NT2/D1 (cell line): ENCODE results near the gene PTPRN2.

ENCODE experiments used
- DNase-seq: peaks from one replicate; pipeline ENCODE4 v3.0.0-alpha.2; 2011; ENCODE audit warnings: low read depth, low spot score
- H3K27me3 ChIP-seq: 2 replicates; pipeline ENCODE4 v1.6.0; 2011; ENCODE audit warnings: mild to moderate bottlenecking; ENCODE audit not compliant: insufficient read length, insufficient read depth
- H3K36me3 ChIP-seq: 2 replicates; pipeline ENCODE4 v1.6.1; 2011; ENCODE audit warnings: mild to moderate bottlenecking, low read length, mixed read lengths; ENCODE audit not compliant: insufficient read depth, insufficient read length
- H3K4me1 ChIP-seq: 2 replicates; pipeline ENCODE4 v1.5.1; 2011; ENCODE audit not compliant: insufficient read depth, insufficient read length
- H3K4me3 ChIP-seq: 2 replicates; pipeline ENCODE4 v1.5.1; 2011; ENCODE audit warnings: low read depth; ENCODE audit not compliant: insufficient read length
- H3K9ac ChIP-seq: 2 replicates; pipeline ENCODE4 v1.6.0; 2011; ENCODE audit warnings: low read depth; ENCODE audit not compliant: insufficient read length
- H3K9me3 ChIP-seq: 2 replicates; pipeline ENCODE4 v1.5.1; 2011; ENCODE audit warnings: mild to moderate bottlenecking, low read length; ENCODE audit not compliant: insufficient read depth
- SUZ12 ChIP-seq: IDR thresholded peaks from 2 replicates; pipeline ENCODE4 v1.6.1; 2011; ENCODE audit not compliant: insufficient read length, insufficient read depth; ENCODE audit errors: extremely low read depth
- YY1 ChIP-seq: IDR thresholded peaks from 2 replicates; pipeline ENCODE4 v1.6.1; 2011; ENCODE audit not compliant: insufficient read length, insufficient read depth
- ZNF274 ChIP-seq: IDR thresholded peaks from 2 replicates; pipeline ENCODE4 v1.6.1; 2011; ENCODE audit warnings: mild to moderate bottlenecking, low read depth, low read length

The PTPRN2 gene

DNA sequence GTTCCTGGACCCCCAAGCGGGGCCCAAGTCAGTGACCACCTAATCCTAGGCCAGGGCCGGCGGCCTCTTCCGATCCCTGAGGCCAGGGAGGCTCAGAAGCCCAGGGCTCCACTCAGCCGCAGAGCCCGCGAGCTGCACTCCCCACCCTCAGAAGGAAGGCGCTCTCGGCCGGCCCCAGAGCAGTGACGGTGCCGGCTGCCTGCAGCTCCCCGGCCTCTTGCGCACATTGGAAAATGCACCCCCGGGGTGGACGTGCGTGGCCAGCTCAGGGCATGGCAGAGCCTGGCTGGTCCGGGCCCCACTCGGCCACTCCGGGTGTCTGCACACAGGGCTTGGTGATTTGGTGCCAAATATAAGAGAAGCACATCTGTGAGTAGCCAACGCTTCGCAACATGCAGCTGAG, 269.1 kb downstream of the PTPRN2 start:
- H3K9ac ChIP-seq = peak overlapping the region; percentile 74
- peaks cover 14% of the 10 kb centered on the region for H3K4me1 ChIP-seq
- peaks cover 11% of the 10 kb centered on the region; the same call in 1 of the 2 replicates for H3K9me3 ChIP-seq
- peak overlapping the region; percentile 21 for H3K4me3 ChIP-seq
- TF ChIP-seq ZNF274 (no peak), YY1 (no peak), SUZ12 (no peak)
- peaks cover 45% of the 10 kb centered on the region for H3K27me3 ChIP-seq
- no peak for DNase-seq
- H3K36me3 ChIP-seq = no peaks in the 10 kb centered on the region

GRCh38 chr7:158317238-158318205, 270.1 kb downstream of the PTPRN2 start:
- TF ChIP-seq SUZ12 = no peak
- TF ChIP-seq YY1 = no peak
- no peak for TF ChIP-seq ZNF274
- DNase-seq = peak; percentile 85
- Histone ChIP-seq H3K36me3 (no peaks in the 10 kb centered on the region), H3K4me3 (peak overlapping the region; percentile 16), H3K9me3 (peaks cover 14% of the 10 kb centered on the region; the same call in 1 of the 2 replicates), H3K9ac (peak overlapping the region; percentile 74), H3K4me1 (peaks cover 10% of the 10 kb centered on the region), H3K27me3 (peaks cover 41% of the 10 kb centered on the region)

GRCh38 chr7:158316466-158317031, 271.1 kb downstream of the PTPRN2 start:
- Histone ChIP-seq H3K9me3 (peaks cover 19% of the 10 kb centered on the region; the same call in 1 of the 2 replicates), H3K36me3 (no peaks in the 10 kb centered on the region), H3K4me1 (peaks cover 10% of the 10 kb centered on the region), H3K27me3 (peaks cover 36% of the 10 kb centered on the region), H3K4me3 (no peak overlapping the region), H3K9ac (peak overlapping the region; percentile 32)
- no peak for DNase-seq
- no peak for TF ChIP-seq SUZ12
- TF ChIP-seq YY1 = no peak
- TF ChIP-seq ZNF274 = no peak

DNA sequence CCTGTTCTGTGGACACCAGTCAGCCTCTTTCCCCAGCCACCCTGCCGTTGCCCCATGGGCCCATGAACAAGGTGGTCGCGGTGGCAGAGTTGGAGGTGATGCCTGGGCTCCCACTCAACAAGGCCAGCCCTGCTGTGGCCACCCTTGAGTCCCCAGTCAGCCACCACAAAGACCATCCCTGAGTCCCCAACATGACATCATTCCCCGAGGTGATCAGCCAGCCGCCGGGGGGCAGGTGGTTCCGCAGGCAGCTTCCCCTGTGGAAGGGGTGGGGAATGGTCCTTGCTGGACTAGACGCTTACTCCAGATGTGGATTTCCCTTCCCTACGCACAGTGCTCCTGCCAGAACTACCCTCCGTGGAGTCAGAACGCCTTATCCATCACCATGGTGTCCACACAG, 271.7 kb downstream of the PTPRN2 start:
- Histone ChIP-seq H3K4me3 (no peak overlapping the region), H3K27me3 (peaks cover 33% of the 10 kb centered on the region), H3K4me1 (peaks cover 10% of the 10 kb centered on the region), H3K9me3 (peaks cover 19% of the 10 kb centered on the region; the same call in 1 of the 2 replicates), H3K36me3 (no peaks in the 10 kb centered on the region), H3K9ac (no peak overlapping the region)
- no peak for TF ChIP-seq SUZ12
- TF ChIP-seq ZNF274 = no peak
- TF ChIP-seq YY1 = no peak
- DNase-seq = no peak

DNA sequence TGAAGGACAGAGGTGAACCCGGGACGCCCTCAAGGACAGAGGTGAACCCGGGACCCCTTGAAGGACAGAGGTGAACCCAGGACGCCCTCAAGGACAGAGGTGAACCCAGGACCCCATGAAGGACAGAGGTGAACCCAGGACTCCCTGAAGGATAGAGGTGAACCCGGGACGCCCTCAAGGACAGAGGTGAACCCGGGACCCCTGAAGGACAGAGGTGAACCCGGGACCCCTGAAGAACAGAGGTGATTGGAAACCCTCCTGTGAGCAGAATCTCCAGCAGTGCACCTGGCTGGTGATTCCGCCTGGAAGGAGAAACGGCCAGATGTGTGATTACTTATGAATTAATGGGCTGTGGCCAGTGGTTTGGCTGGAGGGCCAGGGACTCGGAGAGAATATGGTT, 272.3 kb downstream of the PTPRN2 start:
- Histone ChIP-seq H3K4me3 (no peak overlapping the region), H3K9ac (no peak overlapping the region), H3K9me3 (peaks cover 19% of the 10 kb centered on the region; the same call in 1 of the 2 replicates), H3K27me3 (peaks cover 33% of the 10 kb centered on the region), H3K4me1 (peaks cover 10% of the 10 kb centered on the region), H3K36me3 (no peaks in the 10 kb centered on the region)
- DNase-seq = no peak
- TF ChIP-seq SUZ12 = no peak
- TF ChIP-seq YY1 = no peak
- TF ChIP-seq ZNF274 = no peak

- Histone ChIP-seq H3K36me3 (no peaks in the 10 kb centered on the region), H3K9ac (no peak overlapping the region), H3K27me3 (peaks cover 23% of the 10 kb centered on the region), H3K9me3 (peaks cover 19% of the 10 kb centered on the region; the same call in 1 of the 2 replicates), H3K4me3 (no peak overlapping the region), H3K4me1 (peaks cover 10% of the 10 kb centered on the region)
- no peak for TF ChIP-seq ZNF274
- no peak for TF ChIP-seq SUZ12
- no peak for TF ChIP-seq YY1
- DNase-seq = no peak
Measured at GRCh38 chr7:158314394-158314793, 273.2 kb downstream of the PTPRN2 start.

DNA sequence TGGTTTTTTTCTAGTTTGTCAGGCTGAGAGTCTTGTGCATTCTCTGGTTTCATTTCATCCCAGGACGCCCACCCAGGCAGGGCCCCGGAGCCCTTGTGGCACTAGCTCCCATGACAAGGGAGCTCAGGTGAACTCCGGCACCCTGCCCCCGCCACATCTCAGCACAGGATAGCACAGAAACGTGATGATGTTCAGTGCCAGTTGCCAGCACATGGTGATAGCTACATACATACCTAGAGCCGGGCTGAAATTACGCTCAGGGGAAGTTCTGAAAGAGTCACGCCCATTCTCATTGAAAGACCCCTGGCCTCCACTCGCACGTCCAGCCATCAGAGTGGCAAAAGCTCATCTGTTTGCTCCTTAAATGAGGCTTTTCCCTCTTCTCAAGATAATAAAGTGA, 273.7 kb downstream of the PTPRN2 start:
- peaks cover 19% of the 10 kb centered on the region for H3K27me3 ChIP-seq
- no peak for DNase-seq
- H3K4me3 ChIP-seq = no peak overlapping the region
- H3K9me3 ChIP-seq = peaks cover 19% of the 10 kb centered on the region; the same call in 1 of the 2 replicates
- H3K36me3 ChIP-seq = no peaks in the 10 kb centered on the region
- TF ChIP-seq YY1 (no peak), SUZ12 (no peak), ZNF274 (no peak)
- no peak overlapping the region for H3K9ac ChIP-seq
- peaks cover 10% of the 10 kb centered on the region for H3K4me1 ChIP-seq
